Measurements from ENCODE around the gene RASA2.

DNA sequence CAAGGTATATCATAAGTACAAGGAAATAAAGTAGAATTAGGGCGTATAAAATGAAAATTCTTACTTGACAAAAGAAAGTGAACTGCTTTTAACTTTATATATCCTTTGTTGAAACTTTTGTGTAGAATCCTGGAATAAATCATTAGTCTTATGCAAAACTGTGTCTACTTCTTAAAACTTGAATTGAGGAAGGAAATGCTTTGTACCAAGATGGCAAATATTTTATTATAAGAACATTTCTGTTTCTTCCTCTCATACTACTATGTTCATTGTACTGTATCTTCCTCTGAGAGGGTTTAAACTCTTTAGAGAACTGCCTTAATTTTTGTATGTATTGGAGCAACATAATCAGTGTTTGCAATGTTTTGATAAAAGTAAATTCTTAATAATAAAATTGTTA lies 42.0 kb downstream of the RASA2 start:
- TF ChIP-seq, protein P1, sequence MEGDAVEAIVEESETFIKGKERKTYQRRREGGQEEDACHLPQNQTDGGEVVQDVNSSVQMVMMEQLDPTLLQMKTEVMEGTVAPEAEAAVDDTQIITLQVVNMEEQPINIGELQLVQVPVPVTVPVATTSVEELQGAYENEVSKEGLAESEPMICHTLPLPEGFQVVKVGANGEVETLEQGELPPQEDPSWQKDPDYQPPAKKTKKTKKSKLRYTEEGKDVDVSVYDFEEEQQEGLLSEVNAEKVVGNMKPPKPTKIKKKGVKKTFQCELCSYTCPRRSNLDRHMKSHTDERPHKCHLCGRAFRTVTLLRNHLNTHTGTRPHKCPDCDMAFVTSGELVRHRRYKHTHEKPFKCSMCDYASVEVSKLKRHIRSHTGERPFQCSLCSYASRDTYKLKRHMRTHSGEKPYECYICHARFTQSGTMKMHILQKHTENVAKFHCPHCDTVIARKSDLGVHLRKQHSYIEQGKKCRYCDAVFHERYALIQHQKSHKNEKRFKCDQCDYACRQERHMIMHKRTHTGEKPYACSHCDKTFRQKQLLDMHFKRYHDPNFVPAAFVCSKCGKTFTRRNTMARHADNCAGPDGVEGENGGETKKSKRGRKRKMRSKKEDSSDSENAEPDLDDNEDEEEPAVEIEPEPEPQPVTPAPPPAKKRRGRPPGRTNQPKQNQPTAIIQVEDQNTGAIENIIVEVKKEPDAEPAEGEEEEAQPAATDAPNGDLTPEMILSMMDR (IDR thresholded peaks at IDR 0.05) = no peak
- TF ChIP-seq, protein P2, sequence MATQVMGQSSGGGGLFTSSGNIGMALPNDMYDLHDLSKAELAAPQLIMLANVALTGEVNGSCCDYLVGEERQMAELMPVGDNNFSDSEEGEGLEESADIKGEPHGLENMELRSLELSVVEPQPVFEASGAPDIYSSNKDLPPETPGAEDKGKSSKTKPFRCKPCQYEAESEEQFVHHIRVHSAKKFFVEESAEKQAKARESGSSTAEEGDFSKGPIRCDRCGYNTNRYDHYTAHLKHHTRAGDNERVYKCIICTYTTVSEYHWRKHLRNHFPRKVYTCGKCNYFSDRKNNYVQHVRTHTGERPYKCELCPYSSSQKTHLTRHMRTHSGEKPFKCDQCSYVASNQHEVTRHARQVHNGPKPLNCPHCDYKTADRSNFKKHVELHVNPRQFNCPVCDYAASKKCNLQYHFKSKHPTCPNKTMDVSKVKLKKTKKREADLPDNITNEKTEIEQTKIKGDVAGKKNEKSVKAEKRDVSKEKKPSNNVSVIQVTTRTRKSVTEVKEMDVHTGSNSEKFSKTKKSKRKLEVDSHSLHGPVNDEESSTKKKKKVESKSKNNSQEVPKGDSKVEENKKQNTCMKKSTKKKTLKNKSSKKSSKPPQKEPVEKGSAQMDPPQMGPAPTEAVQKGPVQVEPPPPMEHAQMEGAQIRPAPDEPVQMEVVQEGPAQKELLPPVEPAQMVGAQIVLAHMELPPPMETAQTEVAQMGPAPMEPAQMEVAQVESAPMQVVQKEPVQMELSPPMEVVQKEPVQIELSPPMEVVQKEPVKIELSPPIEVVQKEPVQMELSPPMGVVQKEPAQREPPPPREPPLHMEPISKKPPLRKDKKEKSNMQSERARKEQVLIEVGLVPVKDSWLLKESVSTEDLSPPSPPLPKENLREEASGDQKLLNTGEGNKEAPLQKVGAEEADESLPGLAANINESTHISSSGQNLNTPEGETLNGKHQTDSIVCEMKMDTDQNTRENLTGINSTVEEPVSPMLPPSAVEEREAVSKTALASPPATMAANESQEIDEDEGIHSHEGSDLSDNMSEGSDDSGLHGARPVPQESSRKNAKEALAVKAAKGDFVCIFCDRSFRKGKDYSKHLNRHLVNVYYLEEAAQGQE (IDR thresholded peaks at IDR 0.05; ENCODE audit: insufficient read depth in 1 of 2, low read depth in 2 of 2, low read length in 1 of 2) = no peak
- no peak for TF ChIP-seq POLR2AphosphoS5 (IDR thresholded peaks at IDR 0.05; ENCODE audit: low read depth, low read length)
